NCI-H524 treated with DMSO at 0.1 percent for 48 hours (cell line): Measurements from ENCODE around the gene MAP2K2.

Experiments used
- DNase-seq: peaks from one replicate; lab custom pipeline; 2025; lab: John Stamatoyannopoulos, UW

Gene MAP2K2

DNA sequence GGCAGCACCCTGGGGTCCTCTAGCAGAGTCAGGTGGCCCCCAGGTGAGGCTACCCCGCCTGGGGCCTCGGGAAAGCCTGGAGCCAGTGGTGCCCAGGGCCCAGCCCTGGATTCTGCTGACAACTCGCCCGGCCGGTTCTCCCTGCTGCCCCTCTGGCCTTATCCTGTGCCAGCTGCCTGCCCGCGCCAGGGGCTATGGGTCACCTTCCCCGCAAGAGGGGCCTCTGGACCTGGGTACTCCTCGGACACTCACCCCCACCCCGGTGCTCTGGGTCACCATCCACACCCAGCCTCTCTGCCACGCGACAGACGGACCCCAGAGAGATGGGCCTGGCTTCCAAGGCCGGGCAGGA, 81.2 kb downstream of the MAP2K2 start:
- no peak for DNase-seq

DNA sequence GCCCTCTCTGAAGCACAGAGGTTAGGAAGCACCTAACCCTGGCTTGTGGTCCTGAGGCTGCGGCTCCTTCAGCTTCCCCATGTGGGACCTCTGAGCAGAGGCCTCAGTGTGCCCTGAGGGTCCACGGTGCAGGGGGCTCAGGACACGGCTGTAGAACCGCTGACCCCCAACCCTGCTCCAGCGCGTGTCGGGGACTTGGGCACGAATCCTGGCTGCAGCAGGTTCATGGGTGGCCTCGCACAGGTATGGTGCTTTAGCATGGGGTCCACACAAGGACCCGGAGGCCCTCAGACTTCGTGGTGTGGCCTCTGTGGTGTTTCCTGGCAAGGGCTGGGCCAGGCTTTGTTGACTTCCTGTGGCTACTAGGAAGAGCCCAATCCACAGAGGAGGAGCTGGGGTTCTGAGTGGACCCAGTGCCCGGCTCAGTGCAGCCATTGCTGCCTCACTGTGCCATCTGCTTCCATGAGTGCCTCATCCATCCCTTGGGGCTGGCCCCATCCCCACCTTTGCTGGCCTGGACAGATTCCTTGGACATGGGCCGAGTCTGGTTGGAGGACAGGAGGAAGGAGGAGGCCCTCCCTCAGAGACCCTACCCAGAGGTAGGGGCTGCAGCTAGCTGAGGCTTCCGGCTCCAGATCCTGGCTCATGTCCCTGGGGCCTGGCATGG, 81.7 kb downstream of the MAP2K2 start:
- DNase-seq = no peak
